Measurements from ENCODE around the gene CPNE7.
"Not testable (repeated sequence)": the region's sequence is repeated elsewhere in the genome, so short reads cannot be mapped to it uniquely, and the experiment has no call there.

CPNE7 gene

DNA sequence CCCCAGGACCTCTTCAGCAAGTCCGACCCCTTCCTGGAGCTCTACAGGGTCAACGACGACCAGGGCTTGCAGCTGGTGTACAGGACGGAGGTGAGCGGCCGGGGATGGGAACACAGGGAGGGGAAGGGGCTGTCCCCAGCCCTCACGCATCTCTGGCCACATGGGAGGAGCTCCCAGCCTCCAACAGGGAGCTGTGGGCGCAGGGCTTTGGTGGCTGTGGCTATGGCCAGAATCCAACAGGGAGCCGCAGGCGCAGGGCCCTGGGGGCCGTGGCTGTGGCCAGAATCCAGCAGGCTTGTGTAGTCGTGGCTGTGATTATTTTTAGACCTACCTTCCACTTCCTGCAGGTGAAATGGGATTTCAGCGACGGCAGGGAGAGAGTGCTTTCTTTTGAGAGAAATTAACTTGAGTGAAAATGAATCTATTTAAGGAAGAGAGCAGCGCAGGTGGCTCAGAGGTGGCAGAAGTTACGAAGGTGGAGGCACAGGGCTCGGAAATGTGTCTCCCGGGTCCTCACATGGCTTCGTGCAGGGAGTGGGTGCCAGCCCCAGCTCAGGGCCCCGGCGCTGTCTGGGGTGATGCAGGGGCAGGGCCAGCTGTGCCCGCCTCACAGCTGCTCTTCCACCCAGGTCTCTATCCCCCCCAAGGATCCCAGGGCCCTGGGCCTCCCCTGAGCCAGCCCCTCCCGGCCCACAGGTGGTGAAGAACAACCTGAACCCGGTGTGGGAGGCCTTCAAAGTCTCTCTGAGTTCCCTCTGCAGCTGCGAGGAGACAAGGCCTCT, 9.4 kb downstream of the CPNE7 start:
- DNase-seq, result no peak

GRCh38 chr16:89586218-89586617, 10.7 kb downstream of the CPNE7 start:
- DNase-seq, result no peak

- no peak for DNase-seq
Observed at GRCh38 chr16:89586853-89587252, 11.3 kb downstream of the CPNE7 start.

- not testable (repeated sequence) for DNase-seq
Observed at GRCh38 chr16:89587676-89588075, 12.1 kb downstream of the CPNE7 start.

GRCh38 chr16:89588413-89589109, 13.0 kb downstream of the CPNE7 start:
- no peak for DNase-seq

DNA sequence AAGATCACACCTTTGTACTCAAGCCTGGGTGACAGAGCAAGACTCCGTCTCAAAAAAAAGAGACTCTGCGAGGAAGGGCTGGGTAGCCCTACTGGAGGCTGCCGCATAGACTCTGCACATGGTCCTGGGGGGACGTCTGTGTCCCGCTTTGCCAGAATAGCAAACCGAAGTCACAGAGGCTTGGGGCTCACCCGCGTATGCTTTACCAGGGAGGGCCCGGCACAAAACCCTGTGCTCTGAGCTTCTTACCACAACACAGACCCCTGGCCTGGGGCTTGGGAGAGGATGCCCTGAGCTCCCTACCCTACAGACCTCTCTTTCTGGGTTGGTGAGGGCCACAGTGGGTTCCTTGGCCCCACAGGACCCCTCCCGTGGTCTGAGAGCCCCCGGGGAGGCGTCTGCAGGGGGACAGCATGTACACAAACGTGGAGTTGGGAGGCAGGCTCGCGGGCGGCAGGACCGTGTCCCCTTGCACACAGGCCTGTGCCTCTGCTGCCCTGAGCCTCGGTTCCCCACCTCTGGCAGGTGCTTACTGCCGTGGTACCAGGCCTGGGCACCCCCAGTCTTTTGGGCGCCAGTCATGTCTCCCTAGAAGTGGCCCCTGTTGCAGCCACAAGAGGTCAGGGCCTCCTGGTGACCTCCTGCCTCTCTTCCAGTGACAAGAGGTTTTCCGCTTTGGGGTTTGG, 13.8 kb downstream of the CPNE7 start:
- DNase-seq, result no peak

- peak; percentile 61 for DNase-seq
Observed at GRCh38 chr16:89593841-89594240, 18.3 kb downstream of the CPNE7 start.

GRCh38 chr16:89595330-89596060, 19.9 kb downstream of the CPNE7 start:
- no peak for DNase-seq

DNA sequence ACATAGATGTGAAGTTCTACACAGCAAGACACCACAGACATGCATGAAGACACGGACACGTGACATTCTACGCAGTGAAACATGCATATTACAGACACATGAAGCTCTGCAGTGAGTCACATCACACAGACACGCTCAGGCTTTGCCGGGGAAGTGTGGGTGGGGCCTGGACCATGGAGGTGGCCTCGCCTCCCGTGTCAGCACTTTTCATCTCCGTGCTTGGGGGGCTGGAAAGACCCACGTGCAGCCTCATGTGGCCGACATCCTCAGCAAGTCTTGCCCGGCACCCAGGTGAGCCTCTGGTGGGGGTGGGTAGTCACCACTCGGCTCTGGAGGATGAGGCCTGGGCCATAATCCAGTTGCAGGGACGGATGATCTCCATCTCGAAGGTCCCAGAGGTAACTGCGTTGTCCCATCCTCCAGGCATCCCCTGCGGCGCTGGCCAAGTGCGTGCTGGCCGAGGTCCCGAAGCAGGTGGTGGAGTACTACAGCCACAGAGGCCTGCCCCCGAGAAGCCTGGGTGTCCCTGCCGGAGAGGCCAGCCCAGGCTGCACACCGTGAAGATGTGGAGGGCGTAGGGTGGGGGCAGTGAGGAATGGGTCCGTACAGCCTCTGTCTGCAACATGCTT, 20.6 kb downstream of the CPNE7 start:
- DNase-seq, result no peak

DNA sequence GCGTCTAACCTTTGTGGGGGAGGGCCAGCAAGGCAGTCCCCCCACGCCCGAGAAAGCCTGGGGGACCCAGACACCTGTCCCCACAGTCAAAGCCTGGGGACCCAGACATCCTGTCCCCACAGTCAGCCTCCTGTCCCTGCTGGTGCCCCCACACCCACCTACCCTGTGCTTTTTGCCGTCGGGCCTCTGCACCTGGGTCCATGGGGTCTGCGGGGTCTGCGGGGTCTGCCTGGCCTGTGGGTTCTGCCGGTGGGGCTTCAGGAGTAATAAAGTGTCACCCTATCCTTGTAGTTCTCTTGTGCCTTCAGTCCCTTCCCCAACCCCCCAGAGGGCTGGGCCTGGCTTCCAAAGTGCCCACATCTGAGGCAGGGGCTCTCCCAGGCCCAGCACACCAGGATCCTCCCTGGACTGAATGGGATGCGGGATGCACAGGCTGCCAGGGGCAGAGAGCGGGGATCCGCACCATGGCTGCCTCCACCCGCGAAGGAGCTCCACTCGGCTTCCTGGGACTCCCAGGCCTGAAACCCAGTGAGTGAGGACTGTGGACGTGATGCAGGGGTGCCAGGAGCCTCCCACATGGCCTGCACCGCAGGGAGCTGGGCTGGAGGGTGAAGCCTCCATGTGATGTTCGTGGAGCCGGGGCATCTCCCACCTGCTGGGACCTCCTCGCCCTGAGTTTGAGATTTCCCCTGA, 21.5 kb downstream of the CPNE7 start:
- DNase-seq, result no peak

- DNase-seq, result no peak
Observed at GRCh38 chr16:89598199-89598598, 22.6 kb downstream of the CPNE7 start.

GRCh38 chr16:89599451-89599858, 23.9 kb downstream of the CPNE7 start:
- no peak for DNase-seq

- DNase-seq, result no peak
Observed at GRCh38 chr16:89599902-89600301, 24.3 kb downstream of the CPNE7 start.

- no peak for DNase-seq
Observed at GRCh38 chr16:89600427-89600826, 24.9 kb downstream of the CPNE7 start.

DNA sequence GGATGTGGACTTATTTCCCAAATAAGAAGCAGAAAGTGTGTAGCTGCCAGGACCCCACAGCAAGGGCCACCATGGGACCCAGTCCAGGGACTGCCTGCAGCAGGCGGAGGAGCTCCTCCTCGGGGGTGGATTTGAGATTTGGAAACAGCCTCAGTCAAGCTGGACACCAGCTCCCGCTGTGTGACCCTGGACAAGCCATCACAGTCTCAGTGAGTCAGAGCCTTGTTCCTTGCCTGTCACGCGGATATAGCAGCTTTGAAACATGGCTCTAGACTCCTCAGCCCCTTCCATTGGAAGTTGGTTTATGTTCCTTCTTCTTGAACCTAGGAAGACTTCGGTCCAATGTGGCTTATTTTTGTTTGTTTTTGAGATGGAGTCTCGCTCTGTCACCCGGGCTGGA, 25.4 kb downstream of the CPNE7 start:
- DNase-seq, result no peak

DNA sequence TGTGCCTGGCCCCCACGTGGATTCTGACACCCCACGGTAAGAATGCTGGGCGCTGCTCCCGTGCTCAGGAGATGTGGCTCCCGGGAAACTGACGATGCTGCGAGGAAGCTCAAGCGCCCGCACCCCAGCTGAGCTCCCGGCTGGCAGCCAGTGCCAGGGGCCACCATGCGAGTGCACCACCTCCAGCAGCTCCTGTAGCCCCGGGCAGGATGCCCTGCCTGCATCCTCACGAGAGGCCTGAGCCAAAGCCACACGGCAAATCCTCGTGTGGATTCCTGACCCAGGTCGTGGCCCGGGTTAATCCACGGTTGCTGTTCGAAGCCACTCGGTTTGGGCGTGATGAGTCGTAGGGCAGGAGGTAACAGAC, 26.3 kb downstream of the CPNE7 start:
- no peak for DNase-seq

GRCh38 chr16:89602273-89602951, 26.9 kb downstream of the CPNE7 start:
- peak; percentile 35 for DNase-seq

DNA sequence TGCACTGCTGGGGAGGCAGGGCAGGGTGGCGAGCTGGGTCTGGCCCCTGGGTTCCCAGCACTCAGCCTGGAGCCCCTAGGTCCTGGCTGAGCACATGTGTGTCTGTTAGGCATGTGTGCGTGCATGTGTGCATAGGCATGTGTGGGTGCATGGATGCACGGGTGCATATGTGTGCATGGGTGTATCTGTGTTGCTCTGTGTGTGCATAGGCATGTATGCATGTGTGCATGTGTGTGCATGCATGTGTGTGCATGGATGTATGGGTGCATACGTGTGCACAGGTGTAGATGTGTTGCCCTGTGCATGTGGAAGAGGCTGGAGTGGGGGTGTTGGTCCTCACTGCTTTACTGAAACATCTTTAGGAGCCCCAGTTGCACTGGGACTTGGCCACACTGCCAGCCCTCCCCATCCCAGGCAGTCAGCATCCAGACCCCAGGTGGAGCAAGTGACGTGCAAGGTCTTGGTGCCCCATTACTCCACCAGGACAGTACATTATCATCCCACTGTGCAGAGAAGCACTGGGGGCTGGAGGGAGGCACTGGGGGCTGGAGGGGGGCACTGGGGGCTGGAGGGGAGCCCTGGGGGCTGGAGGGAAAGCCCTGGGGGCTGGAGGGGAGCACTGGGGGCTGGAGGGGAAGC, 27.5 kb downstream of the CPNE7 start:
- no peak for DNase-seq

- no peak for DNase-seq
Observed at GRCh38 chr16:89604764-89605163, 29.2 kb downstream of the CPNE7 start.

- DNase-seq, result no peak
Observed at GRCh38 chr16:89605186-89605970, 29.8 kb downstream of the CPNE7 start.
